Measurements from ENCODE around the gene MUC3A. TPM values are rescaled to one million over a fixed set of nuclear protein-coding genes. Genes with fewer than 3 reads are reported as not detected.
"Not testable (repeated sequence)": the region's sequence is repeated elsewhere in the genome, so short reads cannot be mapped to it uniquely, and the experiment has no call there.

Gene MUC3A
- polyA plus RNA-seq, 5 donors = 0.37 to 0.73 (median 0.51) TPM

DNA sequence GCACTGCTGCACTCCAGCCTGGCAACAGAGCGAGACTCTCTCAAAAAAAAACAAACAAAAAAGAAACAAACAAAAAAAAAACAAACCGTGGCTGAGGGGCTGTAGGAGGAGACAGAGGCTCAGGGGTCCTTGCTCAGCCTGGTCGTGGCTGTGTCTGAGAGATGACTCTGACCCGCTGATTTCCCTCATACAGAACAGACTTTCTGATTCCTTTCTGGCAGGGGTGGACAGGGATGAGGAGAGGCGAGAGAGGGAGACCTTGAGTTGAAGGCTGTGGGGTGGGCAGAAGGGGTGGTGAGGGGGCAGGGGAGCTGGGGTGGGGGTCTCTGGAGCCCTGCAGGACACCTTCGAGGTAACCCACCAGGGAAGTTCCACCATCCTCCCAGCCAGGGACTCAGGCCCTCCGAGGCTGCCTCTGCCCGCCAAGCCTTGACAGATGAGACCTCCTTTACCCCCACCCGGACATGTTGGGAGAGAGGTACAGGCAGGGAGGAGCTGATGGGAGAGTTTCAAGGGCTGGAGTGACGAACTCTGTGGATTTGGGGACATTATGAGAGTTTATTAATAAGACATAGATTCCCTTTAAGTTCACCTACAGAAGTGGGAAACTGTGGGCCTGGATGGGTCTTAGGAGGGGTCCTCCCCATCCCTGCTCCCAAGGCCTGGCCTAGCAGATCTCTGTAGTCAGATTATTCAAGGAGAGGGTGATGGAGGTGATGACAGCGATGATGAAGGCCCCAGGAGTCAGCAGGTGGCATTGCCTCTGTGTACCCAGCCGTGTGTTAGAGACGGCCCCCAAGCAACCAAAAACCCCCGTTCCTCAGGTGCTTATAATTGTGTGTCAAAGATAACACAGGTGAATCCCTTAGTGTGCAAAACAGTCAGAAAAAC, 22.0 kb downstream of the MUC3A start:
- no peak for DNase-seq

GRCh38 chr7:100972002-100972347, 22.6 kb downstream of the MUC3A start:
- no peak for DNase-seq

- DNase-seq = no peak
Measured at GRCh38 chr7:100974021-100974420, 24.7 kb downstream of the MUC3A start.

- no peak for DNase-seq
Measured at GRCh38 chr7:100975371-100975821, 26.1 kb downstream of the MUC3A start.

DNA sequence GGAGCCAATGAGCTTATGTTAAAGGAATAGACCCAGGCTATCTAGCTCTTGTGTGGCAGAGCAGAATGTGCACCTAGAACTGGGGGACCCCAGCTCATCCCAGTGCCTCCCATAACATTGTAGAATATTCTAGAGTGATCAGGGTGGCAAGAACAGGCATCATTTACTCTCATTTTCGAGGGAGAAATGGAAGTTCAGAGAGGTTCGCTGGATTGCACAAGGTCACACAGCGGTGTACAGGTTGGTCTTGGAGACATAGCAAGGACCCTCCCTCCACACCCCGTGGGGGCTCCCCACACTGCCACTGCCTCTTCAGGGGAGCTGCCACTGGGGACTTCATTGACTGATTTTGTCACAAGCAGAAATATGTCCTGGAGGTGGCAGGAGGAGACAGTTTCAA, 29.0 kb downstream of the MUC3A start:
- no peak for DNase-seq

DNA sequence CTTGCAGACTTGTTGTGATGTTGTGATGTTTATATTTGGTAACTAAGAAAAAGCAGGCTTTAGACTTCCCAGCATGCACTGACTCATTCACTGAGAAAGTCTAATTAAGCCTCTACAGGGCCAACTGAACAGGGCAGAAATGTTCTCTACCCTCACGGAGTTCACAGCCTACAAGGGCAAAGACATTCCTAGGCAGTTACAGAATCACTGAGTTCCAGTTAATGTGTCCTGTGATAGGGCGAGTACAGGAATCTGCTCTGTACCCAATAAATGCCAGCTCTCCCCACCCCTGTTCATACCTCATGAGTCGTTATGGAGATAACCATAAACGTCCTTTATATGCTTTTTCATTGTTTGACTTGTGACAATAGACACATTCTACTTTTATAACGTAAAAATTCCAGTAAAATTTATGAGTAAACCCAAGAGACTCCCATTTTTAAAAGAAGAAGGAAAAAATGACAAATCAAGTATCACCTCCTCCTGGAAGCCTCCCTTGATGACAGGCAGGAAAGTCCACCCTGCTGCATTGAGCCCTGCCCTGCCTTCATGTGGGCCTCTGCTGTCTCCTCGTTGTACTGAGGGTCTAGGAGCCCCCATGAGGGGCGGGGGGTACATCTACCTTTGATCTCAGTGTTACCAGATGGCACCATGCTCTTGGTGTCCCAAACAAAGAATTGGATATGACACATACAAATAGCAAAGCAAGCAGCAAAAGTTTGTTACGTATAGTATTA, 34.3 kb downstream of the MUC3A start:
- DNase-seq = no peak

GRCh38 chr7:100984241-100984918, 35.0 kb downstream of the MUC3A start:
- not testable (repeated sequence) for DNase-seq

GRCh38 chr7:100985033-100985797, 35.9 kb downstream of the MUC3A start:
- not testable (repeated sequence) for DNase-seq

DNA sequence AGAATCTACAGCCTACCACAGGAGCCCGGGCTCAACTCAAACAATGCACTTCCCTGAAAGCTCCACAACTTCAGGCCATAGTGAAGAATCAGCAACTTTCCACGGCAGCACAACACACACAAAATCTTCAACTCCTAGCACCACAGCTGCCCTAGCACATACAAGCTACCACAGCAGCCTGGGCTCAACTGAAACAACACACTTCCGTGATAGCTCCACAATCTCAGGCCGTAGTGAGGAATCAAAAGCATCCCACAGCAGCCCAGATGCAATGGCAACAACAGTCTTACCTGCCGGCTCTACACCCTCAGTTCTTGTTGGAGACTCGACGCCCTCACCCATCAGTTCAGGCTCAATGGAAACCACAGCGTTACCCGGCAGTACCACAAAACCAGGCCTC, 42.3 kb downstream of the MUC3A start:
- DNase-seq = no peak

GRCh38 chr7:100992280-100992679, 42.9 kb downstream of the MUC3A start:
- not testable (repeated sequence) for DNase-seq

DNA sequence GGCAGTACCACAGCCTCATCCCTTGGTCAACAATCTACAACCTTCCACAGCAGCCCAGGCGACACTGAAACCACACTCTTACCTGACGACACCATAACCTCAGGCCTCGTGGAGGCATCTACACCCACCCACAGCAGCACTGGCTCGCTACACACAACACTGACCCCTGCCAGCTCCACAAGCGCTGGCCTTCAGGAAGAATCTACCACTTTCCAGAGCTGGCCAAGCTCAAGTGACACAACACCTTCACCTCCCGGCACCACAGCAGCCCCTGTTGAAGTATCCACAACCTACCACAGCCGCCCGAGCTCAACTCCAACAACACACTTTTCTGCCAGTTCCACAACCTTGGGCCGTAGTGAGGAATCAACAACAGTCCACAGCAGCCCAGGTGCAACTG, 45.3 kb downstream of the MUC3A start:
- DNase-seq = not testable (repeated sequence)

DNA sequence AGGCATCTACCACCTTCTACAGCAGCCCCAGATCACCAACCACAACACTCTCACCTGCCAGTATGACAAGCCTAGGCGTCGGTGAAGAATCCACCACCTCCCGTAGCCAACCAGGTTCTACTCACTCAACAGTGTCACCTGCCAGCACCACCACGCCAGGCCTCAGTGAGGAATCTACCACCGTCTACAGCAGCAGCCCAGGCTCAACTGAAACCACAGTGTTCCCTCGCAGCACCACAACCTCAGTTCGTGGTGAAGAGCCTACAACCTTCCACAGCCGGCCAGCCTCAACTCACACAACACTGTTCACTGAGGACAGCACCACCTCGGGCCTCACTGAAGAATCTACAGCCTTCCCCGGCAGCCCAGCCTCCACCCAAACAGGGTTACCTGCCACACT, 49.2 kb downstream of the MUC3A start:
- DNase-seq = not testable (repeated sequence)

DNA sequence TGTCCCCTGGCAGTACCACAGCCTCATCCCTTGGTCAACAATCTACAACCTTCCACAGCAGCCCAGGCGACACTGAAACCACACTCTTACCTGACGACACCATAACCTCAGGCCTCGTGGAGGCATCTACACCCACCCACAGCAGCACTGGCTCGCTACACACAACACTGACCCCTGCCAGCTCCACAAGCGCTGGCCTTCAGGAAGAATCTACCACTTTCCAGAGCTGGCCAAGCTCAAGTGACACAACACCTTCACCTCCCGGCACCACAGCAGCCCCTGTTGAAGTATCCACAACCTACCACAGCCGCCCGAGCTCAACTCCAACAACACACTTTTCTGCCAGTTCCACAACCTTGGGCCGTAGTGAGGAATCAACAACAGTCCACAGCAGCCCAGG, 50.0 kb downstream of the MUC3A start:
- DNase-seq = not testable (repeated sequence)

DNA sequence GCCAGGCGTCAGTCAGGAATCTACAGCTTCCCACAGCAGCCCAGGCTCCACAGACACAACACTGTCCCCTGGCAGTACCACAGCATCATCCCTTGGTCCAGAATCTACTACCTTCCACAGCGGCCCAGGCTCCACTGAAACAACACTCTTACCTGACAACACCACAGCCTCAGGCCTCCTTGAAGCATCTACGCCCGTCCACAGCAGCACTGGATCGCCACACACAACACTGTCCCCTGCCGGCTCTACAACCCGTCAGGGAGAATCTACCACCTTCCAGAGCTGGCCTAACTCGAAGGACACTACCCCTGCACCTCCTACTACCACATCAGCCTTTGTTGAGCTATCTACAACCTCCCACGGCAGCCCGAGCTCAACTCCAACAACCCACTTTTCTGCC, 50.7 kb downstream of the MUC3A start:
- not testable (repeated sequence) for DNase-seq

- DNase-seq = not testable (repeated sequence)
Measured at GRCh38 chr7:101002333-101002732, 53.0 kb downstream of the MUC3A start.

- not testable (repeated sequence) for DNase-seq
Measured at GRCh38 chr7:101007361-101007760, 58.0 kb downstream of the MUC3A start.

- no peak for DNase-seq
Measured at GRCh38 chr7:101009629-101010028, 60.3 kb downstream of the MUC3A start.

DNA sequence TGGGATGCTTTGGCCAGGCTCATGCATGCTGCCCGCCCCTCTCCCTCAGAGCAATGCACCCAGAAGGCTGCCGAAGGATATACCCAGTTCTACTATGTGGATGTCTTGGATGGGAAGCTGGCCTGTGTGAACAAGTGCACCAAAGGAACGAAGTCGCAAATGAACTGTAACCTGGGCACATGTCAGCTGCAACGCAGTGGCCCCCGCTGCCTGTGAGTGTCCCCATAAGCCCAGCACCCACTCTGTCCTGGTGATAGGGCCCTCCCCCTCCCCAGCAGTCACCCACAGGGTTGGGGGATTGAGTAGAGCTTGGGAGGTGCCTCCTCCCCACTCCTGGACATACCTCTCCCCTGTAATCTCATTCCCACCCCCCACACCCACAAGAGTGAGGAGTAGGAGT, 63.6 kb downstream of the MUC3A start:
- DNase-seq = no peak

GRCh38 chr7:101015626-101016025, 66.3 kb downstream of the MUC3A start:
- DNase-seq = no peak

DNA sequence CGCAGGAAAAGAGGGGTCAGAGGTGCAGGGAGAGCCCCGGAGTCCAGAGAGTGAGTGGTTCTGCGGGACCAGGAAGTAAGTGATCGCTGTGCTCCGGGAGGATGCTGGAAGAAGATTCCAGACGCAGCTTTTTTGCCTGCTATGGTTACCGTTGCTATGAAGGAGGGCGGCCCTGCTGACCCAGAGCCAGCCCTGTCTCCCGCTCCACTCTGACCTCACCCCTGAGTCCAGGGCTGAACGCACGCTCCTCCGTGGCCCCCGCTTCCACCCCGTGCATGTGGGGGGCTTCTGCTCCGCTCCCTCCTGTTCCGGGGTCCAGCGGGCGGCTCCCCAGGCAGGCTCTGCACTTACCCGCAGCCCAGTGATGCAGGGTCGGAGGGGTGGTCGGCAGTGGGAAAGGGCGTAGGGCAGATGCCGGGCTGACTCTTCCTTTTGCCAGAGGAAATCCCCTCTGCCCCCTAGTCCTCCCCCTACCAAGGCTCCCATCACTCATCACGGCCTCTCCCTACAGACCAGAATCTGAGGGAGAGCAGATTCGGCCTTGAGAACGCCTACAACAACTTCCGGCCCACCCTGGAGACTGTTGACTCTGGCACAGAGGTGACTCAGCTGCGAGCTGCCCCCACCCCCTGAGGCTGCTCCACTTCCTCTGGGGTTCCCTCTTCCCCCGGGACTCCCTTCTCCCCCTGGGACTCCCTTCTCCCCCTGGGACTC, 67.9 kb downstream of the MUC3A start:
- DNase-seq = peak; percentile 66 to 78

Measured in right lung (tissue), 5 donors.